HepG2 (cell line): ENCODE data around the gene CDC20B. TPM values are rescaled to one million over a fixed set of nuclear protein-coding genes. Genes with fewer than 3 reads are reported as not detected.

ENCODE experiments used
- ATAC-seq: fragments of 200-7000 bp; cut with Tn5 transposase; 3 replicates; pipeline ENCODE4 v1.9.1; 2020; ENCODE audit warnings: mild to moderate bottlenecking, moderate library complexity
- BruUV-seq: library from RNA; stranded (reverse); fragments of 400-500 nt; replicated peaks from 2 replicates; lab custom pipeline; 2021; lab: Mats Ljungman, UMichigan
- CTCF ChIA-PET: fragments of 300-600 bp; formaldehyde crosslinking; extraction: SDS; loops from one replicate; lab custom pipeline; 2021; ENCODE audit warnings: low total read pairs, inconsistent platforms, low intra/inter-chr PET ratio; lab: Yijun Ruan, JAX
- POLR2A ChIA-PET: fragments of 350-600 bp; sonication (Branson Sonifier 250); formaldehyde crosslinking; loops from one replicate; lab custom pipeline; 2020; ENCODE audit warnings: antibody characterized with exemption, inconsistent platforms; lab: Yijun Ruan, JAX
- DNase-seq: peaks from one replicate; pipeline ENCODE4 v3.0.0-alpha.2; 2015; ENCODE audit warnings: low spot score
- FAIRE-seq: peaks from 3 replicates; lab custom pipeline; 2011; peaks lifted over from hg19 to GRCh38; lab: Jason Lieb, UNC
- H2AFZ ChIP-seq: one replicate; pipeline ENCODE4 v1.6.1; 2011; ENCODE audit warnings: low read length, inconsistent platforms
- H3K27ac ChIP-seq: fragments of 300-600 bp; 3 replicates; pipeline ENCODE4 v1.8.0; 2011; ENCODE audit warnings: mixed run types, mild to moderate bottlenecking, mixed read lengths, low read length, inconsistent platforms; ENCODE audit not compliant: insufficient read depth; ENCODE audit errors: extremely low read length
- H3K27me3 ChIP-seq, 2 experiments: fragments of 200-600 bp in 1 of 2; 2 replicates in 1 of 2; 3 replicates in 1 of 2; pipeline versions ENCODE4 v1.6.0 to v1.8.0; 2011; ENCODE audit warnings: low read length in 2 of 2, mild to moderate bottlenecking in 2 of 2, moderate library complexity in 2 of 2, inconsistent platforms in 1 of 2; ENCODE audit not compliant: insufficient read depth in 2 of 2, control insufficient read depth in 1 of 2
- H3K36me3 ChIP-seq, 2 experiments: fragments of 200-600 bp in 1 of 2; replicated peaks in 1 of 2; 2 replicates in 1 of 2; 3 replicates in 1 of 2; pipeline versions ENCODE4 v1.5.1 to v1.8.0; 2011; ENCODE audit warnings: low read length in 2 of 2, inconsistent platforms in 1 of 2; ENCODE audit not compliant: insufficient read depth in 2 of 2, control insufficient read depth in 1 of 2
- H3K4me1 ChIP-seq: 2 replicates; pipeline ENCODE4 v1.5.1; 2012; ENCODE audit warnings: low read length, inconsistent platforms; ENCODE audit not compliant: insufficient read depth
- H3K4me2 ChIP-seq: 2 replicates; pipeline ENCODE4 v1.6.0; 2011; ENCODE audit warnings: low read depth, low read length, inconsistent platforms
- H3K4me3 ChIP-seq, 3 experiments: fragments of 200-600 bp in 1 of 3; sonication (generic), shearing (Covaris generic) in 1 of 3; replicated peaks in 1 of 3; 2 replicates each; pipeline ENCODE4 v1.5.1; 2011 to 2016; ENCODE audit warnings: low read length in 3 of 3, inconsistent platforms in 2 of 3, low read depth in 2 of 3, mild to moderate bottlenecking in 2 of 3, control low read depth in 1 of 3, mixed read lengths in 1 of 3; ENCODE audit not compliant: insufficient read depth in 1 of 3
- H3K79me2 ChIP-seq: one replicate; pipeline ENCODE4 v1.6.1; 2011; ENCODE audit warnings: low read length, inconsistent platforms; ENCODE audit not compliant: insufficient read depth
- H3K9ac ChIP-seq: 2 replicates; pipeline ENCODE4 v1.6.0; 2011; ENCODE audit warnings: mild to moderate bottlenecking, low read depth, low read length, inconsistent platforms; ENCODE audit not compliant: insufficient read depth
- H3K9me3 ChIP-seq: 2 replicates; pipeline ENCODE4 v1.5.1; 2012; ENCODE audit warnings: mild to moderate bottlenecking, low read length
- H4K20me1 ChIP-seq: 2 replicates; pipeline ENCODE4 v1.6.0; 2011; ENCODE audit warnings: inconsistent platforms, mild to moderate bottlenecking, low read length, moderate library complexity; ENCODE audit not compliant: insufficient read depth
- CEBPB ChIP-seq: IDR thresholded peaks from 2 replicates; pipeline ENCODE4 v1.6.1; 2011; ENCODE audit warnings: low read depth, low read length, improper control_type of control experiment, borderline replicate concordance
- HNRNPK ChIP-seq: fragments of 200-400 bp; formaldehyde crosslinking; IDR thresholded peaks from 2 replicates; pipeline ENCODE4 v1.6.1; 2018; ENCODE audit warnings: low read length, low read depth, moderate library complexity, mild to moderate bottlenecking; ENCODE audit not compliant: poor library complexity, severe bottlenecking
- JARID2 ChIP-seq: sonication (generic); formaldehyde crosslinking; IDR thresholded peaks from 2 replicates; pipeline ENCODE4 v1.8.1; 2023; ENCODE audit warnings: missing genetic modification reagents, inconsistent platforms; ENCODE audit not compliant: insufficient replicate concordance
- MZF1 ChIP-seq: sonication (generic); formaldehyde crosslinking; IDR thresholded peaks from 2 replicates; pipeline ENCODE4 v1.8.1; 2023; ENCODE audit warnings: mild to moderate bottlenecking, missing genetic modification reagents, borderline replicate concordance
- PHF8 ChIP-seq: sonication (generic); formaldehyde crosslinking; IDR thresholded peaks from 2 replicates; pipeline ENCODE4 v1.5.0; 2020; ENCODE audit warnings: missing genetic modification reagents
- STAT5B ChIP-seq: sonication (generic); formaldehyde crosslinking; IDR thresholded peaks from 2 replicates; pipeline ENCODE4 v1.4.0; 2020; ENCODE audit warnings: missing genetic modification reagents
- ZEB1 ChIP-seq: IDR thresholded peaks from 2 replicates; pipeline ENCODE4 v1.6.1; 2012; ENCODE audit warnings: mild to moderate bottlenecking, low read depth, inconsistent platforms; ENCODE audit not compliant: insufficient replicate concordance
- ZKSCAN5 ChIP-seq: sonication (generic); formaldehyde crosslinking; IDR thresholded peaks from 2 replicates; pipeline ENCODE4 v1.5.1; 2020; ENCODE audit warnings: mild to moderate bottlenecking, missing genetic modification reagents
- ZNF350 ChIP-seq: sonication (generic); formaldehyde crosslinking; IDR thresholded peaks from 2 replicates; pipeline ENCODE4 v1.4.0; 2020; ENCODE audit warnings: mild to moderate bottlenecking, low read depth, missing genetic modification reagents, borderline replicate concordance
- ZNF556 ChIP-seq: sonication (generic); formaldehyde crosslinking; IDR thresholded peaks from 2 replicates; pipeline ENCODE4 v1.4.0; 2020; ENCODE audit warnings: mild to moderate bottlenecking, missing genetic modification reagents, borderline replicate concordance
- ZNF605 ChIP-seq: sonication (generic); formaldehyde crosslinking; IDR thresholded peaks from 2 replicates; pipeline ENCODE4 v1.8.0; 2022; ENCODE audit warnings: mild to moderate bottlenecking, missing genetic modification reagents
- ZNF619 ChIP-seq: sonication (generic); formaldehyde crosslinking; IDR thresholded peaks from 2 replicates; pipeline ENCODE4 v1.4.0; 2020; ENCODE audit warnings: mild to moderate bottlenecking, missing genetic modification reagents
- ZNF674 ChIP-seq: sonication (generic); formaldehyde crosslinking; IDR thresholded peaks from 2 replicates; pipeline ENCODE4 v1.5.0; 2020; ENCODE audit warnings: low read depth, mild to moderate bottlenecking, missing genetic modification reagents
- ZNF678 ChIP-seq: sonication (generic); formaldehyde crosslinking; IDR thresholded peaks from 2 replicates; pipeline ENCODE4 v1.4.0; 2020; ENCODE audit warnings: mild to moderate bottlenecking, missing genetic modification reagents
- ZNF777 ChIP-seq: sonication (generic); formaldehyde crosslinking; IDR thresholded peaks from 2 replicates; pipeline ENCODE4 v1.4.0; 2020; ENCODE audit warnings: missing genetic modification reagents
- WGBS: methylation state at CpG from one replicate; pipeline ENCODE4 v1.1.6; 2017; ENCODE audit warnings: low lambda C conversion rate; 5-methylcytosine and 5-hydroxymethylcytosine counted together
- in situ Hi-C: cut with HindIII; loops from 2 replicates; pipeline ENCODE4 v1.10.0; 2017; ENCODE audit warnings: low pct_unique_long_range_greater_than_20kb; ENCODE audit not compliant: extremely low pct_ligation_motif_present
- intact Hi-C: fragments of 100-400 bp; cut with micrococcal nuclease; formaldehyde crosslinking; loops from one replicate; pipeline ENCODE4 v1.10.0; 2022; ENCODE audit not compliant: unreplicated experiment
- polyA plus RNA-seq, 8 experiments: library from polyadenylated mRNA; depleted of rRNA in 3 of 8; stranded (reverse) in 7 of 8; unstranded in 1 of 8; fragments of >200 nt; fragmentation: Illumina TruSeq in 4 of 8; extraction: Trizol in 4 of 8; gene quantifications; 2 replicates each; pipeline versions ENCODE4 v1.2.1 to v1.2.3, GENCODE V29; 2011 to 2016; ENCODE audit warnings: low read depth in 4 of 8, missing spikeins in 1 of 8, mixed read lengths in 1 of 8; ENCODE audit not compliant: insufficient read depth in 1 of 8
- total RNA-seq, 5 experiments: library from RNA; depleted of rRNA; stranded (reverse); fragments of >200 nt; fragmentation: Illumina TruSeq; extraction: Trizol; gene quantifications; 2 replicates each; pipeline ENCODE4 v1.2.3, GENCODE V29; 2016; ENCODE audit warnings: low read depth in 1 of 5
- TF ChIP-seq, protein P1 (sequence below): sonication (generic); formaldehyde crosslinking; IDR thresholded peaks from 2 replicates; pipeline ENCODE4 v1.5.0; 2020; ENCODE audit warnings: mild to moderate bottlenecking, missing genetic modification reagents
- TF ChIP-seq, protein P2 (sequence below): IDR thresholded peaks from 2 replicates; pipeline ENCODE4 v1.6.1; 2016; ENCODE audit warnings: missing compliant biosample characterization, missing genetic modification reagents, borderline replicate concordance
- TF ChIP-seq, protein P3 (sequence below): sonication (generic); formaldehyde crosslinking; IDR thresholded peaks from 2 replicates; pipeline ENCODE4 v1.8.1; 2023; ENCODE audit warnings: mild to moderate bottlenecking, inconsistent platforms, moderate library complexity, missing genetic modification reagents, borderline replicate concordance

CDC20B gene
- total and polyA plus RNA-seq, 2 of the 13 experiments (the other 11 are each of a cell fraction or from before 2014, with no cell fraction given) = not detected

DNA sequence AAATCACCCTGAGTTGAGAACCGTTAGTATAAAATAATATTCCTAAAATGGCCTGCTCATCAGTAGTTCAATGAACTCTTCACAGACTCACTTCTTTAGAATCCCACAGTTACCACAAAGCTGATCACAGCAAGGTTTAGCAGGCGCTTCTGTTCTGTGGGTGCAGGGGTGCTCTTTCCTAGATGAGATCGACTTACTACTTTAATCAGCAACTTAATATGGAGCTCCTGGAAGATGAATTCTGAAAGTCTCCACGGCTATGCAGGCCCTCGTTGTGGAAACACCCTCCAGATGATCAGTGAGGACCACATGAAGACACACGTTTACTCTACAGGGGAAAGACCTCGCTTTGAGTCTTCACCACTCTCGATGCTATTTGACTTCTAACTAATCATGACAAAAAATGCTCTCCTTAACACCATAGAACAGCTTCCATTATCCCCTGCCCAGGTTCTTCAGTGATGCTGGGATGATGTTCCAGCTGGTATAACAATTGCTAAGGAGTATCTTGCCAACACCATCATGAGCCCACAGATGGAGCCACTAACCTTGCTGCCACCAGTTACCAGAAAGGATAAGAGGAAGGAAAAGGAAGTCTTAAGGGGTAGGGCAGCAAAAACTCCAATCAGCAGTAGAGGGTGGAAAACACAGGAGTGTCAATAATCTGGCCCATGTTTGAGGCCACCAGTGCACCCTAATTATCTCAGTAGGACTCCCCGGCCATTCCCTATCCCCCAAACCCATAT lies 30.9 kb downstream of the CDC20B start:
- FAIRE-seq = no peak
- 30% methylated on average over 9 of the region's 9 CpGs for WGBS
- H3K27me3 ChIP-seq = no peaks in the 10 kb centered on the region
- no peak overlapping the region for H3K9ac ChIP-seq
- H3K9me3 ChIP-seq = no peaks in the 10 kb centered on the region
- H3K4me3 ChIP-seq = no peak overlapping the region
- H3K79me2 ChIP-seq = no peaks in the 10 kb centered on the region
- in situ Hi-C loops (loop anchor here (10.0 kb wide), 1 partner anchor 197 kb away; no protein-coding TSS in a partner anchor), intact Hi-C loops (loop anchor here (10.0 kb wide), 1 partner anchor 627 kb away; the partner anchor contains the start of gene SNX18)
- no peaks in the 10 kb centered on the region for H3K36me3 ChIP-seq
- H2AFZ ChIP-seq = no peak overlapping the region
- H3K27ac ChIP-seq = no peak overlapping the region
- H4K20me1 ChIP-seq = no peaks in the 10 kb centered on the region
- H3K4me1 ChIP-seq = no peaks in the 10 kb centered on the region
- no peak for ATAC-seq
- H3K4me2 ChIP-seq = no peak overlapping the region
- CTCF ChIA-PET = no interaction called here
- no TSS peak for BruUV-seq
- DNase-seq = no peak
- POLR2A ChIA-PET = no interaction called here
- TF ChIP-seq ZNF678 (CRISPR knock-in tag) (no peak), ZNF674 (no peak), STAT5B (CRISPR knock-in tag) (no peak), HNRNPK (no peak), ZKSCAN5 (no peak), PHF8 (CRISPR knock-in tag) (no peak), ZNF619 (CRISPR knock-in tag) (no peak), MZF1 (CRISPR knock-in tag) (no peak), ZNF777 (CRISPR knock-in tag) (no peak), JARID2 (CRISPR knock-in tag) (no peak), CEBPB (no peak), ZNF350 (CRISPR knock-in tag) (no peak), ZNF605 (no peak), ZNF556 (CRISPR knock-in tag) (no peak), ZEB1 (no peak)
- TF ChIP-seq, protein P1, sequence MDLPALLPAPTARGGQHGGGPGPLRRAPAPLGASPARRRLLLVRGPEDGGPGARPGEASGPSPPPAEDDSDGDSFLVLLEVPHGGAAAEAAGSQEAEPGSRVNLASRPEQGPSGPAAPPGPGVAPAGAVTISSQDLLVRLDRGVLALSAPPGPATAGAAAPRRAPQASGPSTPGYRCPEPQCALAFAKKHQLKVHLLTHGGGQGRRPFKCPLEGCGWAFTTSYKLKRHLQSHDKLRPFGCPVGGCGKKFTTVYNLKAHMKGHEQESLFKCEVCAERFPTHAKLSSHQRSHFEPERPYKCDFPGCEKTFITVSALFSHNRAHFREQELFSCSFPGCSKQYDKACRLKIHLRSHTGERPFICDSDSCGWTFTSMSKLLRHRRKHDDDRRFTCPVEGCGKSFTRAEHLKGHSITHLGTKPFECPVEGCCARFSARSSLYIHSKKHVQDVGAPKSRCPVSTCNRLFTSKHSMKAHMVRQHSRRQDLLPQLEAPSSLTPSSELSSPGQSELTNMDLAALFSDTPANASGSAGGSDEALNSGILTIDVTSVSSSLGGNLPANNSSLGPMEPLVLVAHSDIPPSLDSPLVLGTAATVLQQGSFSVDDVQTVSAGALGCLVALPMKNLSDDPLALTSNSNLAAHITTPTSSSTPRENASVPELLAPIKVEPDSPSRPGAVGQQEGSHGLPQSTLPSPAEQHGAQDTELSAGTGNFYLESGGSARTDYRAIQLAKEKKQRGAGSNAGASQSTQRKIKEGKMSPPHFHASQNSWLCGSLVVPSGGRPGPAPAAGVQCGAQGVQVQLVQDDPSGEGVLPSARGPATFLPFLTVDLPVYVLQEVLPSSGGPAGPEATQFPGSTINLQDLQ (CRISPR knock-in tag) = no peak
- TF ChIP-seq, protein P2, sequence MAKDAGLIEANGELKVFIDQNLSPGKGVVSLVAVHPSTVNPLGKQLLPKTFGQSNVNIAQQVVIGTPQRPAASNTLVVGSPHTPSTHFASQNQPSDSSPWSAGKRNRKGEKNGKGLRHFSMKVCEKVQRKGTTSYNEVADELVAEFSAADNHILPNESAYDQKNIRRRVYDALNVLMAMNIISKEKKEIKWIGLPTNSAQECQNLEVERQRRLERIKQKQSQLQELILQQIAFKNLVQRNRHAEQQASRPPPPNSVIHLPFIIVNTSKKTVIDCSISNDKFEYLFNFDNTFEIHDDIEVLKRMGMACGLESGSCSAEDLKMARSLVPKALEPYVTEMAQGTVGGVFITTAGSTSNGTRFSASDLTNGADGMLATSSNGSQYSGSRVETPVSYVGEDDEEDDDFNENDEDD (CRISPR knock-in tag) = no peak
- TF ChIP-seq, protein P3, sequence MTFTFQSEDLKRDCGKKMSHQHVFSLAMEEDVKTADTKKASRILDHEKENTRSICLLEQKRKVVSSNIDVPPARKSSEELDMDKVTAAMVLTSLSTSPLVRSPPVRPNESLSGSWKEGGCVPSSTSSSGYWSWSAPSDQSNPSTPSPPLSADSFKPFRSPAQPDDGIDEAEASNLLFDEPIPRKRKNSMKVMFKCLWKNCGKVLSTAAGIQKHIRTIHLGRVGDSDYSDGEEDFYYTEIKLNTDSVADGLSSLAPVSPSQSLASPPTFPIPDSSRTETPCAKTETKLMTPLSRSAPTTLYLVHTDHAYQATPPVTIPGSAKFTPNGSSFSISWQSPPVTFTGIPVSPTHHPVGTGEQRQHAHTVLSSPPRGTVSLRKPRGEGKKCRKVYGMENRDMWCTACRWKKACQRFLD = no peak
